Mammary epithelial cell (primary cell): Measurements from ENCODE around the gene SSC5D.

Source experiments
- CTCF ChIP-seq, 2 donors: IDR thresholded peaks in 1 of 2; conservative IDR thresholded peaks in 1 of 2; 2 replicates each; pipeline ENCODE4 v1.5.1; 2011 to 2012; ENCODE audit warnings: inconsistent platforms in 2 of 2, low read length in 2 of 2, mild to moderate bottlenecking in 2 of 2, control low read depth in 1 of 2, low read depth in 1 of 2; ENCODE audit not compliant: insufficient read depth in 1 of 2; ENCODE audit errors: extremely low read depth in 1 of 2
- EZH2 ChIP-seq: IDR thresholded peaks from 2 replicates; pipeline ENCODE4 v1.6.1; 2012; ENCODE audit warnings: low read length, inconsistent platforms, borderline replicate concordance

- TF ChIP-seq CTCF (conservative IDR thresholded peaks at IDR 0.05 in 1 of 2, IDR thresholded peaks at IDR 0.05 in 1 of 2; ENCODE audit: extremely low read depth in 1 of 2, insufficient read depth in 1 of 2, low read depth in 1 of 2, low read length in 2 of 2) = no peak
- no peak for TF ChIP-seq EZH2
Measured at GRCh38 chr19:55540619-55541018, 52.4 kb downstream of the SSC5D start.
